ENCODE data around the gene CD55. TPM values are rescaled to one million over a fixed set of nuclear protein-coding genes. Genes with fewer than 3 reads are reported as not detected.
A peak's percentile ranks its signal among the peaks of the same experiment; 100 is the strongest.

Gene CD55
- total RNA-seq, 6 donors from 2014 or later, result 256 to 798 (median 465) TPM

- DNase-seq (no peak), ATAC-seq (ENCODE audit: low FRiP score in 2 of 2) (peak in 1 of 2 donors; percentile 13)
- TF ChIP-seq POLR2A (IDR thresholded peaks at IDR 0.05), result no peak
- no peak for TF ChIP-seq POLR2AphosphoS5 (IDR thresholded peaks at IDR 0.05)
- TF ChIP-seq EP300 (IDR thresholded peaks at IDR 0.05), result no peak
- TF ChIP-seq CTCF (IDR thresholded peaks at IDR 0.05), result no peak
- Histone ChIP-seq H3K27ac (no peak overlapping the region), H3K9me3 (no peaks in the 10 kb centered on the region), H3K36me3 (peaks cover 0 to 45% (median 6%) of the 10 kb centered on the region in 4 donors), H3K27me3 (no peaks in the 10 kb centered on the region), H3K4me1 (no peaks in the 10 kb centered on the region), H3K4me3 (no peak overlapping the region)
- 77 to 92% methylated on average over 2 of the region's 2 CpGs for WGBS, 2 donors
These were observed 44.5 kb downstream of the CD55 start for GRCh38 chr1:207366022-207366421.

DNA sequence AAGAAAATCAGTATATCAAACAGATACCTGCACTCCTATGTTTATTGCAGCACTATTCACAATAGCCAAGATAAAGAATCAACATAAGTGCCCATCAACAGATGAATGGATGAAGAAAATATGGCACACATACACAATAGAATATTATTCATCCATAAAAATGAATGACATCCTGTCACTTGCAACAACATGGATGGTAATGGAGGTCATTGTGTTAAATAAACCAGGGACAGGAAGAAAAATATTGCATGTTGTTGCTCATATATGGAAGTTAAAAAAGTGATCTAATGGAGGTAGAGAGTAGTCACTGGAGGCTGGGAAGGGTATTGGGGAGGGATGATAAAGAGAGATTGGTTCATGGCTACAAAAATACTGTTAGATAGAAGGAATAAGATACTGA, 67.2 kb downstream of the CD55 start:
- no peaks in the 10 kb centered on the region for H3K36me3 ChIP-seq
- peaks cover 0 to 3% (median 0%) of the 10 kb centered on the region in 4 donors for H3K9me3 ChIP-seq
- TF ChIP-seq EP300 (IDR thresholded peaks at IDR 0.05) (no peak), POLR2A (IDR thresholded peaks at IDR 0.05) (no peak), CTCF (IDR thresholded peaks at IDR 0.05) (no peak), POLR2AphosphoS5 (IDR thresholded peaks at IDR 0.05) (no peak)
- H3K4me3 ChIP-seq, result no peak overlapping the region
- H3K27ac ChIP-seq, result no peak overlapping the region
- no peaks in the 10 kb centered on the region for H3K27me3 ChIP-seq
- DNase-seq (no peak), ATAC-seq (ENCODE audit: low FRiP score in 2 of 2) (no peak)
- no peaks in the 10 kb centered on the region for H3K4me1 ChIP-seq

- 72 to 77% methylated on average over 1 of the region's 1 CpG for WGBS, 2 donors
- no peak for TF ChIP-seq POLR2A (IDR thresholded peaks at IDR 0.05)
- no peak for TF ChIP-seq POLR2AphosphoS5 (IDR thresholded peaks at IDR 0.05)
- TF ChIP-seq EP300 (IDR thresholded peaks at IDR 0.05), result no peak
- TF ChIP-seq CTCF (IDR thresholded peaks at IDR 0.05), result no peak
- no peak overlapping the region for H3K4me3 ChIP-seq
- H3K27me3 ChIP-seq, result no peaks in the 10 kb centered on the region
- DNase-seq (no peak), ATAC-seq (ENCODE audit: low FRiP score in 2 of 2) (no peak)
- no peaks in the 10 kb centered on the region for H3K9me3 ChIP-seq
- no peak overlapping the region for H3K27ac ChIP-seq
- H3K36me3 ChIP-seq, result no peaks in the 10 kb centered on the region
- H3K4me1 ChIP-seq, result no peaks in the 10 kb centered on the region
These were observed 68.4 kb downstream of the CD55 start for GRCh38 chr1:207389728-207390464.

- H3K9me3 ChIP-seq, result no peaks in the 10 kb centered on the region
- H3K36me3 ChIP-seq, result no peaks in the 10 kb centered on the region
- 63 to 77% methylated on average over 4 of the region's 4 CpGs for WGBS, 2 donors
- DNase-seq (no peak), ATAC-seq (ENCODE audit: low FRiP score in 2 of 2) (peak in 1 of 2 donors; percentile 29)
- TF ChIP-seq POLR2A (IDR thresholded peaks at IDR 0.05) (no peak), EP300 (IDR thresholded peaks at IDR 0.05) (no peak), POLR2AphosphoS5 (IDR thresholded peaks at IDR 0.05) (no peak), CTCF (IDR thresholded peaks at IDR 0.05) (no peak)
- no peaks in the 10 kb centered on the region for H3K4me1 ChIP-seq
- no peak overlapping the region for H3K27ac ChIP-seq
- H3K4me3 ChIP-seq, result no peak overlapping the region
- no peaks in the 10 kb centered on the region for H3K27me3 ChIP-seq
These were observed 72.1 kb downstream of the CD55 start for GRCh38 chr1:207393610-207394009.
